ENCODE measurements around the gene NSUN2.

The NSUN2 gene

GRCh38 chr5:6602441-6602840 lies 30.4 kb downstream of the NSUN2 start:
- DNase-seq, result no peak

DNA sequence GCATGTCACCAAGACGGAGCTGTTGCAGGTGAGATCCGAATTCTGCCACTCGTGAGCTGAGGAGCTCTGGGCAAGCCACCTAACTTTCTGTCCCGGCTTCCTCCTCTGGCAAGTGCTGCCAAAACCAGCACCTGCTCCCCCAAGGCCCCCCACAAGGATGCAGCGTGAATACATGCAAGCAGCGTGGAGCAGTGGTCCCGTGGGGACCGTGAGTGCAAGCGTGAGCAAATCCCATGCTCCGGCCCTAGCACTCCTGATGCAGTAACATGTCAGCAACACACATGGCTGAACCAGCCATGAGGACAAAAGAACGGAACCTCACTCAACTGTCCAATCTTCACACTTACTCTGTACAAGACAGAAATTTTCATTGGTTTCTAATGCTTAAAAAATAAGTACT lies 31.0 kb downstream of the NSUN2 start:
- DNase-seq, result no peak

GRCh38 chr5:6601271-6601670 lies 31.6 kb downstream of the NSUN2 start:
- DNase-seq, result no peak

DNA sequence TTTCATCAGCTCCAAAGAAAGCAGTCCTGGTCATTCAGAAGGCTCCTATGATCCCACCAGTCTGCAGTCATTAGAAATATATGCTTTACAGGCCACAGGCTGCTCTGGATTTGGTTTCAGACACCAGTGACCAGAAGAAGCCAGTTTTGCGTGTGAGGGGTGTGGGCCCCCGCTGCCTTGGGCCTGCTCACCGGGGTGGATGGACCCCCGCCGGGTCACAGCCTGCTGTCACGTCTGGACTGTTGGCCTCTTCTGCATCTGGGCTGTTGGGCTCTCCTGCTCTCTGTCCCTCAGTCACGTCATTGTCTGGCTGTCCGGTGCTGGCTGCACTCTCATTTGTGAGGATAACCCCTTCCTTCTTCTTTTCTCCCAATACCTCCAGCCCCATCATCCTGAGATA lies 33.1 kb downstream of the NSUN2 start:
- no peak for DNase-seq

DNA sequence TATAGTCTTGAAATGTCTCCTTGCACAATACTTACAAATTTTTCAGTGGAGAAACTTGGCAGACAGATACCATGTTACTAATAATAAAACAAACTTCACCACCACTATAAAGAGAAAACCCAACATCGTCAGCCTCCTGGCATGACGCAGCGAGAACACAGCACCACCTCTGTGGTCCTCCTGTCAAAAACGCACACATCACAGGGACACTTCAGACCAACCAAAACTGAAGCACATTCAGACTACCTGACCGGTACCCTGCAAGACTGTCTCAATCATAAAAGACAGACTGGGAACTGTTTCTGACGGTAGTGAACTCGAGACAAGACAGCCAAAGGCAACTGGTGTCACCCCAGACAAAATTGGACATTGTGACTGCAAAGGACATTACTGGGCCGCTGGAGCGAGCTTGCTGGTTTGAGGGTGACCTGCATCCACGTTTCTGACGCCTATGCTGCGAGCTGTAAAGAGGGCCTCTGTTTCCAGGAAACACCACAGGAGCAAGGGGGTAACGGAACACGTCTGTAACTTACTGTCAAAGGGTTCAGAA lies 34.4 kb downstream of the NSUN2 start:
- no peak for DNase-seq

DNA sequence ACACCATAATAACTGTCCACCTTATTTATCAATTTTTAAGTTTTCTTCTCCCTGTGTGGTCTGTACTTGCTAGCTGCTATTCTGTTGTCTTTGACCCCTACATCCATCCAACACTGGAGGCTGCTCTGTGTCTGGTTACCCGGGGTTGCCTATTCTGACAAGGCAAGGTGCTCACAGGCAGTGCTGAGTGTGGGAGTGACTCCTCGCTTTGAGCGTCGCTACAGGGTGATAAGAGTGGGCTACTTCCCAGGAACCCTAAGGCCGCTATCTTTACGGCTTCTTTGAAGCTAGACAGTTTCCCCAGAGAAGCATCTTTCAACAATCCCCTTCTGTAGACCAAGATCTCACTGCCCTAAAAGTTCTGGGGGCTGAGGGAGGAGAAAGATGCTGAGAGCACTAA lies 35.3 kb downstream of the NSUN2 start:
- DNase-seq, result no peak

DNA sequence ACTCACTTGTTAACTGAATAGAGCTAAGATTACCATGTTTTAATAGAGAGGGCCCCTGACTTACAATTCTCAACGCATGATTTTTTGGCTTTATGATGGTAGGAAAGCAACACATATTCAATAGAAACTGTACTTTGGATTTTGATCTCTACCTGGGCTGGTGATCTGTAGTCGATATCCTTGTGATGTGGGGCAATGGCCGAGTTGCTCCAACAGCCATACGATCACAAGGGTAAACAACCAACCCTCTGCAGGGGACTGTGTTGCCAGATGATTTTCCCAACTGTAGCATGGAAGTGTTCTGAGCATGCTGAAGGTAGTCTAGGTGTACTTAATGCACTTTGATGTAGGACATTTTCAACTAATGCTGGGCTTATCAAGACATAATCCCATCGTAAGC lies 36.5 kb downstream of the NSUN2 start:
- no peak for DNase-seq

DNA sequence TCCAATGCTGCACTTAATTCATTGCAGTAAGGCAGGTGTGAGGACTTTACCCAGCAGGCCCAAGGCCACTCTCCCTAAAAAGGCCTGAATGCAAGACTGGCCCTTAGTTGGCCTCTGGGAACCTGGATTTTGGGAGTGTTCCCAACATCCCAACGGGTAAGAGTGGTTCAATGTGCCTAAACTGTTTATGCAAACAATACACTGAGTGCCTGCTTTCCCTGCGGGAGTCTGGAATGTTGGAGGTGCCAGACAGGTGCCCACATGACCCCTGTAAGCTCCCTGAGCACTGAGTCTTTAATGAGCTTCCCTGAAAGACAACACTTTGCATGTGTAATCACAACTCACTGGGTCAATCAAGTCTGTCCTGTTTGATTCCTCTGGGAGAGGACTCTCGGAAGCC lies 37.4 kb downstream of the NSUN2 start:
- no peak for DNase-seq

DNA sequence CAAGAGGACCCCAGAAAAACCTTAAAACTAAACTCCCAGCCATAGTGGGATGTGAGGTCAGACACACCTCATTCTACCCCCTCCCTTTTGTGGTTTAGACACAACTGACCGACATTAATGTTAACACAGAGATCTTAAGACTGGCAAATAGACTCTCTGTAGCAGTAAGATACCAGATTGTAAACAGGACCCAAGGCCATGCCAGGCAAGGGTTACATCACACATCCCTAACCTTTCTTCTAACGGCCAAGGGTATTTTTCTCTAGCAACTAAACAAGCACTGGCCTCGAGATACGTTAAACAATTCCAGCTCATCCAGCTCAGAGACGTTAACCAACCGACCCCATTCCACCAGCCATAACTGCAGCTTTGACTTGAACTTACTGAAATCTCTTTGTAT lies 38.8 kb downstream of the NSUN2 start:
- no peak for DNase-seq

DNA sequence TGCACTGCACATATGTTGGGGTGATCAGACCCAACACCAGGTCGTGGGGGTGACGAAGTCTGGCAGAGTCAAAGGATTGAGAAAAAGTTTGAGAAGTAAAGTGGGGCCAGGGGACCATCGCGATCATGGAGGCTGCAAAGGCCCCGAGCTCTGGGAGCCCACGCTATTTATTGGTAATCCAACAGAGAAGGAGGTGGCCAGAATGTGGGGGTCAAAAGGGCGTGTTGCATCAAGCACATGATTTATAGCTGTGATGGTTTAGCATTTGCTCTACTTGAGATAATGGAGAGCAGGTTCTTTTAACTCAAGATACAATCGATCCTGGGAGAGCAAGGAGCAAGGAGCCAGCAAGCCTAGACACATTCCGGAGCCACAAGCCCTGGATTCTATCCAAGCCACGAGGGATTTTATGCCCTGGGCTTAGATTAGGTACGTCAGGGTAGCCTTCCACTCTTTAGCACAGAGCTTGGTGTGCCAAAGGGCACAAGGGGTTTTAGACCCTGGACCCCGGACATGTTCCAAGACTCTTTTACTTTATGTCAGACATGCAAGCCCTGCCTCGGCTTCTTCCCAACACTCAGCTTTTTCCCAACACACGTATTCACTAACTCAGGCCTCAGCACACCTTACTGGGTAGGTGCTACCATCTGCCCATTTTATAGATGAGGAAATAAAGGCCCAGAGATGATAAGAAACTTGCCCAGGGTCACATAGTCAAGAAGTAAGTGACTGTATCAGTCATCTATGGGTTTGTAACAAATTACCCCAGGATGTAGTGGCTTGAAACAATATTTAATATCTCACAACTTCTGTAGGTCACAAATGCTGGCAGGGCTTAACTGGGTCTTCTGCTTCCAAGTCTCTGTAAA lies 39.5 kb downstream of the NSUN2 start:
- no peak for DNase-seq

DNA sequence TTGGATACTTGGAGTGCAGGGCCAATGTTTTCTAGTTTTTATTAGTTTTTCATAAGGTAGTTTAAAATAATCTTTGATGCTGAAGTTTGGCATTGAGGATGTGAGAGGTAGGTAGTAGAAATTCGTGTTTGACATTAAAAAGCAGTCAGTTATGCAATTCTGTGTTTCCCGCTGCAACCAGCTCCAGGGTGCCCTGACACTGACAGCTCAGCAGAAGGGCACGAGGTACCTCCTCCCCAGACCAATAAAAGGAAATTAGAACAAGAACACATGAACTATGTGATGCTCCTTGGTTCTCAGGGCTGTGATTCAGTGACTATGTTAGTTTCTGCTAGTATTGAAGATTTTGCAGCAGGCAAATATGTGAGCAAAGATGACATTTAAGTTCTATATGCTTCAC lies 40.2 kb downstream of the NSUN2 start:
- DNase-seq, result no peak

DNA sequence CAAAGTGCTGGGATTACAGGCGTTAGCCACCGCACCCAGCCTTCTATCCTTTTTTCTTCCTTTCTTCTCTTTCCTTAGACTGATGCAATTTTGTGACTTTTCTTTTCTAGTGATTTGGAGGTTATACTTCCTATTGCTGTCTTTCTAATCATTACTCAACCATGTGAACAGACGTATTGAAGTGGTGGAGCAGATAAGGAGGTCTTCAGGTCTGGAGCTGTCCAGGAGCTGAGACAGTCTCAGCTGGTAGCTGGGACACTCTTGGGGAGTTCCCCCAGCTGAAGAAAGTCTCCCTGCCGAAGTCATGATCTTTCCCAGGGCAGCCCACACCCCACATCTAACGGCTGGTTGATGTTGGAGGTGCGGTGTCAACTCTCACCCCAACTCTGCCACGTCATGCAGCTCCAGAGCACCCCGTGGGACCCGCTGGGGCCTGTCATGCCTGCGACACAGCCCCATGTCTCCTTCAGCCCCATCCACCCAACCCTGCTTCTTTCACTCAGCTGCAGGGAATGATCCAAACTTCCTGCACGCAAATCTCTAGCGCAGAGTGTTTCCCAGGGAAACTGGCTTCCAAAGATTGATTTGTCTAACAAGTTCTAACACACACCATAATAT lies 41.1 kb downstream of the NSUN2 start:
- no peak for DNase-seq

- DNase-seq, result no peak
Observed at GRCh38 chr5:6590581-6590980, 42.3 kb downstream of the NSUN2 start.

DNA sequence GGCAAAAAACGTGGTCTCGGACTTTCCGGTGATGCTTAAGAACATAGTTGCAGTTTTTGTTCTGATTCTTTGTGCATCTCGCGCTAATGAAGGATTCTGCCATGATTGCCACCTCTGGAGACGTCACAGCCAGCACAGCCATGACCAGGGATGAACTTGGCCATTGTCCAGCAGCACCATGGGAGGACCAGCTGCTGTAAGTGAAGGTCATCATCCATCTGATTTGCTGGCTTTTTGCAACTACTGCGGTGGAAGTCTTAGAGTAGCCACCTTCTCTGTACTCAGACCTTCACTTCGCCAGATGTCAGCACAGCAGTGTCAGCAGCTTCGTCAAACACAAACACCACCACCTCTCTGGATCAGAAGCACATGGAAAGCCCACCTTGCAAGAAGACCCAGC lies 45.7 kb downstream of the NSUN2 start:
- no peak for DNase-seq

DNA sequence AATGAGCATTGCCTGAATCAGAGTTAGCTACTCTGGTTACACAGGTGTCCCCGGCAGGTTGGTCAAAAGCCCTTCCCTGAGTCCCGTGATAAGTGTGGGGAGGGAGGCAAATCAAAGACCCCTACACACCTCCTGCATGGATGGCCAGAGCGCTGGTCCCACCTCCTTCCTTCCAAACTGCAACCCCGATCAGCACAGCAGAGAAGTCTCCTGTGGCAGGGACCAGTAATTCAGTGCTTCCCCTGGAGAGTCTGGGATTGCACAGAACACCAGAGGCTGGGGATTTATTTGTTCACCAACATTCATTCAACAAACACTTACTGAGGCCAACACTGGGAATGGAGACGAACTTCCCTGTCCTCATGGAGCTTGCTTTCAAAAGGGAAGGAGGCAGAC lies 46.2 kb downstream of the NSUN2 start:
- DNase-seq, result no peak

- DNase-seq, result no peak
Observed at GRCh38 chr5:6585939-6586646, 46.8 kb downstream of the NSUN2 start.

- DNase-seq, result no peak
Observed at GRCh38 chr5:6585168-6585567, 47.7 kb downstream of the NSUN2 start.

DNA sequence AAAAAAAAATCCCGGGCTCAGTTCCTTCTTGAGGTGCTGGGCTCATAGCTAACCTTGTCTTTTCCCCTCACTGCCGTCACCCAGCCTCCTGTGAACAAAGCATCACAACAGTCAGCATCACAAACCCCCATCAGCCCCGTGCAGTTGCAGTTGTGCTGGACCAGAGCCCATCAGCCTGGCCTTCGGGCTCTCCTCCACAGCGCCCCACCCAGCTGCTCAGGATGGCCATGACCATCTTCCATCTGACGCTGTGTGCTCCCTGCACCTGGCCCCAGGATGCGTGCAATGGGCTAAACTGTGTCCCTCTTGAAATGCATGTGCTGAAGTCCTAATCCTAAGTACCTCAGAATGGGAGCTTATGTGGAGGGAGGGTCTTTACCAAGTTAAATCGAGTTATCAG lies 48.1 kb downstream of the NSUN2 start:
- DNase-seq, result no peak

GRCh38 chr5:6584101-6584645 lies 48.7 kb downstream of the NSUN2 start:
- DNase-seq, result no peak

DNA sequence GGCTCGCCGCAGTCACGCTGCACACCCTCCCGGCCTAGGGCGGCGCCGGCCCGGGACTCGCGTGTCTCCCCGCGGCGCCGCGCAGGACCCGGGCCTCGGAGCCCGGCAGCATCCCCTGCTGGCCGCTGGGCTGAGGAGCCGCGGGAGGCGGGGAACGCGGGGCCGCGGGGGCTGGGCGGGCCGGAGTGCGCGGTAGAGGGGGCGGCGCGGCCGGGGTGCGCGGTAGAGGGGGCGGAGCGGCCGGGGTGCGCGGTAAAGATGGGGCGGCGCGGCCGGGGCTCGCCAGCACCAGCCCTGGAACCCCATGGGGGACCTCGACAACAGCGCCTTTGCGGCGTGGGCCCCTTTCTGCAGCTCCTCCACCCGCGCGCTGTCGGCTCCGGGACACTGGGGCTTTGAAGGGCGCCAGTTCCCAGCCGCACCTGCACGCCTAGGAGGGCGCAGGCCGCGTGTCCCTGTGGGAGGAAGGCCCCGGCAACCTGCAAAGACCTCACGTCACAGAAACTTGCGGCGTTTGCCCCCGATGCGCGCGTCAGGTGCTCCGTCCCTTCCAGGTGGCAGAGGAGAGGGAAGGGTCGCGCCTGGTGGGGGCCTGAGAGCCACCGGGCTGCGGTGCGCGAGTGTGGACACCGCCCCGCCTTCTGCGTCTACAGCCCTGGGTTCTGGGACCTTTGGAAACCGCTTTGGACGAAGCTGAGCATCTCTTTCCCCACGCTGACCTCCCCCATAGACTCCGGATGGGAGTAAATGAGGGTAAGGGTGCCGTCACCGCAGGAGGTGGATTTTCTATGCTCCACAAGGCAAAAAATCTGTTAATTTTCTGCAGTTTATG lies 49.6 kb downstream of the NSUN2 start:
- DNase-seq, result peak; percentile 78 to 81

DNA sequence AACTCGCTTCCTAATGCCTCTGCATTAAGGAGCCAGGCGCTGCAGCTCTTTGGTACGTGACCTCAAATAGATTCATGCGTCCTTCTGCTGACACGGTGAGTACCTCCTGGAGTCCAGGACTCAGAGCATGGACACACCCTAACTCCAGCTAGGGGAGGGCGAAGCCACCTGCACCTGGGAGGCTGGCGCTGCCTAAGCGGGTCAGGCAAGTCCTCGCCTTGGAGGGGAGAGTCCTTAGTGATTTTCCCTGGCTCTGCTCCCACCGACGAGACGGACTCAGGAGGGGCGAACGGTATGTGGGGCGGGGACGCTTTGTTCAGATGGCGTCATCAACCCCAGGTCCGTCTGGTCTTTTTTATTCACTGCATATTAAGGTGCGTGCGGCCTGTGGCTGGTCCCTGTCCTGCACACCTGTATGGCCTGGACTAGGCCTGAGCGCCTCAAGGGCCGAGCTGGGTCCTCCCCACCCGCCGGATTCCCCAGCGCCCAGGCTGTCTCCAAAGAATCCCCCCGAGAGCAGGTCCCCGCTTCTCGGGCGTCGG lies 50.3 kb downstream of the NSUN2 start:
- no peak for DNase-seq
